ENCODE data around the gene NUDT17.

NUDT17 gene

GRCh38 chr1:145849356-145850160 is 4.1 kb downstream of the NUDT17 start:
- no peak for DNase-seq (ENCODE audit: low read depth)

- DNase-seq (ENCODE audit: low read depth) = no peak
These were observed 10.1 kb downstream of the NUDT17 start for GRCh38 chr1:145855426-145855948.

DNA sequence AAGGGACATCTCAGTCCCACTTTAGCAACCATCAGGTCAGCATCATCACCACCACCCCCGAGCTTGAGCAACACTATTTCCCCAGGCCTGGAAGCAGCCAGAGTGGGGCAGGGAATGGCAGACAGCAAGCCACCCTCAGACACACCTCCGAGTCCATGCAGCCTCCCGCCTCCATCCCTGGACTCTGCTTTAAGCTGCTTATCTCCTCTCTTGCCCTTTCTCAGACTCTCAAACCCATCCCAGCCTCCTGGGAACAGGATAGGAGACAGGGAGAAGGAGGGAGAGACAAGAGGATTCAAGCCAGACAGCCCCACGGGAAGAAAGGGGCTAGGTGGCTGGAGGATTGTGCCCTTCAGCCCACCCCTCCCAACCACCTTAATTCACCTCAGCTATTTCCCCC is 11.7 kb downstream of the NUDT17 start:
- no peak for DNase-seq (ENCODE audit: low read depth)

DNA sequence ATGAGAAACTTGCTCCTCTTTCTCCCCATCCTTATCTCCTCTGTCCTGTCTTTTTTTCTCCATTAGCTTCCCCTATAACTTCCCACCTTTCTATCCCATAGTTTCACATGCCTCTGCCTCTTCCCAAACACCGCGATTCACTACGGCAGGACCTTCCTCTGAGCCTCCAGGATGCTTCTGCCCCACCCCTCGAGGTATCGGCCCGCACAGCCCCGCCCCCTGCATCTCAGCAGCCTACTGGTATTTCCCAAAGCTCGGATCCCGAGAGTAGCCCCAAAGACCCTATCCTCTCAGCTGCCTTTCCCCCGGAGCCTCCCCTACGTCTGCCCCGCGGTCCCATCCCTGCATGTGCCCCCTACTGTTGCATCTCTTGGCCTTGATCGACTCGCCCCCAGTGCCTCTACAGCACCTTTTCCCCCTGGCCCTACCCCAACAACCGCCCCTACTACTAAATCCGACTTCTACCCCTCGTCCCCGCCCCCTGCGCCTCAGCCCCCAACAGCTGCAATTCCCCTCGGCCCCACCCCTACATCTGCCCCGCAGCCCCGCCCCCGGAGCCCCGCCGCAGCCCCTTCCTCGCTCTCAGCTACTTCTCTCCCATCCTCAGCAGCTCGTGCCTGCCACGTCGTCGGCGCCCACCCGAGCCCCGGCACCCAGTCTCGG is 12.9 kb downstream of the NUDT17 start:
- DNase-seq (ENCODE audit: low read depth) = no peak

DNA sequence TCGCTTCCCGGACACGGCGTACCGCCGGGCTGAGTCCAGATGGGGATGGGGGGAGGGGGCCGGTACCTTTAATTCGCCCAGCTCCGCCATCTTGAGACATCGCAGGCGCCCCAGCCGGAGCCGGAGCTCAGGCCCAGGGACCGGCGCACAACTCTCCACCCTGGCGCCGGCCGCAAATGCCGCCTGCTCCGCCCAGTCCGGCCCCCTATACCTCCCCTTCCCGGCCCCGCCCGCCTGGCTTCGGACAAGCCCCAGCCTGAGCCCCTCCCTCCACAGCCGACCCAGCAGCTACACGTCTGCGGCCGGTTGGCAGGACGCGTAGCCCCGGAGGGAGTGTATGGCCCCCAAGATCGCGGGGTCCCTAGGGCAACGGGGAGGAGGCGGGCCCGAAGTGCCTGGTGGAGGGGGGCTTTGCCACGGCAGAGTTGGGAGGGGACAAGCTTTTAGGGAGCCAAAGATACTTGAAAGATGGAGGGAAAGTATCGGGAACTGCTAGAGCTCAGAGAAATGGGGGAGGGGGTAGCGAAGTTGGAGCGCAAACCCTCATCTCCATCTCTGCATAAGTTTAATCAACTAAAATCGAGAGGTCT is 13.6 kb downstream of the NUDT17 start, which contains the start of gene PIAS3:
TSS of gene PIAS3 (minus strand) at position 181 of the 590 bp plus-strand sequence. CDS start at position 90, 91 bp downstream.
- DNase-seq (ENCODE audit: low read depth) = peak; percentile 74

- peak; percentile 55 for DNase-seq (ENCODE audit: low read depth)
These were observed 14.1 kb downstream of the NUDT17 start for GRCh38 chr1:145859491-145860023.

- no peak for DNase-seq (ENCODE audit: low read depth)
These were observed 18.0 kb downstream of the NUDT17 start for GRCh38 chr1:145863282-145864018.

DNA sequence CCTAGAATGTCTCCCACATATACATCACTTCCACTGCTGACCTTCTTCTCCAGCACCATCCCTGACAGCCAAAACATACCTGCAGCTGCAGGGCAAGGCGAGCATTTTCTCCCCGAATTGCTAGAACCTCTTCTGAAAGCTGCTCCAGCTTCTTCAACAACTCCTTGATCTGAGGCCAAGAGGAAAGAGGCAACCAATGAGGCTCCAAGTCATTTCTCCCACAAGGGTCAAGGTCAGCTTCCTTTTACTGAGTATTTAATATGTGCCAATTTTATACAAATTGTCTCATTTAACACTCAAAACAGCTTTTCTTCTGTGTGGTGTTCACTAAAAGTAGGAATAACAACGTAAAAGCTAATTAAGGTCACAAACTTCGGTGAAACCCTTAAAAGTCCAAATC is 22.8 kb downstream of the NUDT17 start:
- DNase-seq (ENCODE audit: low read depth) = no peak

DNA sequence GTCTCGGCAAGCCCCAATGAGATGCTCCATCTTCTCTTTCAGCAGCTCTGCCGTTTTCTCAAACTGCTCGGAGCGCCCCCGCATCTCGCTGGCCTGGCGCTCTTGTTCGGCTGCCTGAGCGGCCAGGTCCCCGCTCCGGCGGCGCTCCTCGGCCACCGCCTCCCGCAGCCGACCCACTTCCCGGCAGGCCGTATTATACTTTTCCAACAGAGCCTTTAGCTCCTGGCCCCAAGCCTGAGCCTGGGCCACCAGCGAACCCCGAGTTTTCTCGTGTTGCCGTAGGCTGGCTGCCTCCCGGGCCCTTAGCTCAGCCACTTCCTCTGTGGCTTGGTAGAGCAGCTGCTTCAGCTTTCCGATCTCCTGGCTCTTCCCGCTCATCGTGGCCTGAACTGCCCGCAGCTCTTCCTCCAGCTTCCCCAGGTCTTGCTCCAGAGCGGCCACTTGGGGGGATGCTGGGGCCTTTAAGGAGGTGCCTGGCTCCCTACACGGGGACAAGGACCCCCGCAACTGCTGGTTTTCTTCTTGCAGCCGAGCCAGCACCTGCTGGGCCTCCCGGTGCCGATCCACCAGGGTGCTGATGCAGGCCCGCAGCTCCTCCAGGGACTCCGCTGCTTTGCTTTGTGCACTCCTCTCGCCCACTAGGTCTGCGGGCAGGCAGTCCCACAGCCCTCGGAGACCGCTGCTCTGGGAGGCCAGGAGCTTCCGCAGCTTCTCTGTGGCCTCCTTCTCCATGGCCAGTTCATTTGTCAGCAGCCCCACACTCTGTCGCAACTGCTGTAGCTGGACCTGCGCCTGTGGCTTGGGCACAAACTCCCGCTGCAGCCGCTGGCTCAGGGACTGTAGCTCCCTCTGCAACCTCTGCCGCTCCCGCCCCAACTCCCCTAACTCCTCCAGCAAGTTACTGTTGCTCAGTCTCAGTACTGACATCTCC is 26.8 kb downstream of the NUDT17 start:
- DNase-seq (ENCODE audit: low read depth) = peak; percentile 16

GRCh38 chr1:145874646-145875045 is 29.2 kb downstream of the NUDT17 start:
- no peak for DNase-seq (ENCODE audit: low read depth)

DNA sequence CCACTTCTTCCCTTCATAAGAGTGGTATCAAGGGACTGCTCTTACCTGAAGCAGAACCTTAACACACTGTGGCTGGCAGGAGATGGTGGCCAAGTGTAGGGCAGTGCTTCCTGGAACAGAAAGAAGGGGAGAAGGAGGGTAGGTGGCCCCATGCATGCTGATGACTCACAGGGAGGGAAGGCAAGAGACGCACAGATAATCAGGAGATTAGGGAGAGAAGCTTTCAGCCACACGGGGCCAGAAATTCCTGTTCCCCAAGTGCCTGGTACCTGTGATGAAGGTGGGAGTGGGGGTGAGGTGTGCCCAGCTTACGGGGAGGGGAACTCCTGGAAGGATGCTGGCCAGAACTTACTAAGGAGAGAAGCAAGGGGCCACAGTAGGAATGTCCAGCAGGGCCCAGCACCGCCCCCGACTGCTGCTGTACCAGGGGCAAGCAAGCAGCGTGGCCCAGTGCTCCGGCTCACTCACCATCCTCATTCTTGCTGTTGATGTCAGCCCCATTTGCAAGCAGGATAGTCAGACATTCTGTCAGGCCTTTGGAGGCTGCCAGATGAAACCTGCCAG is 32.6 kb downstream of the NUDT17 start:
- no peak for DNase-seq (ENCODE audit: low read depth)

DNA sequence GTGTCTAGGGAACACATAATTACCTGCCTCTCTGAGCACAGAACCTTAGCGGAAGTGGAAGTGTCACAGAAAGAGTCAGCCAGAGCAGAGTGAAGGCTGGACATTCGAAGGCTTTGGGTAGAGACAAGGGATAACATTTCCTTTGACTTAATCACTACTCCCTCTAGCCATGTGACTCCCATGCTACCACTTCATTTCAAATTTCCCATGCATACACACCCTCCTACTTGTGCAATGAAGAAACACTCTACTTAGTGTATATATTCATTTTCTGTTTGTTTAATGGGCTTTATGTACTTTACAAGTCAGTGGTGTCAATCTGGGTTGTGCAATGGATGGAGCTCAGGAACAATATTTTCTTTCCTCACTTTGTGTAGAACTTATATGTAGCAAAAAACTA is 33.3 kb downstream of the NUDT17 start:
- DNase-seq (ENCODE audit: low read depth) = no peak

DNA sequence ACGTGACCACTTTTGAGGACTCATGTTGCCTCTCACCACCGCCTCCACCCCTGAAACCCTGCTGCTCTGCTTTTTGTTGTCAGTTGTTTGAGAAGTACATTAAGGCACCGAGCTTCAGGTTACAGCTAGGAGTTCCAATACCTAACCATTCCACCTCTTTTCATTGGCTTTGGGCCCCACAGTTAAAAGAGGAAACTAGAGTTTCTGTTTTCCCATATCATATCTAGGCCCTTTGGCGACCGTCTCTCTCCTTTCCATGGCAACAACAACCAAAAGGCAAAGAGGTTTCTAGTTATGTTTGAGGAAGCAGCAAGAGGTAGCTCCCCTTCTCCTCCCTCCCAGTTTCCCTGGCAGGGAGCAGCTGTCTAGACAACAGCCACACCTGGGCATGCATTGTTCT is 34.3 kb downstream of the NUDT17 start:
- no peak for DNase-seq (ENCODE audit: low read depth)

- DNase-seq (ENCODE audit: low read depth) = no peak
These were observed 39.2 kb downstream of the NUDT17 start for GRCh38 chr1:145884675-145885074.

GRCh38 chr1:145885738-145886287 is 40.4 kb downstream of the NUDT17 start, which contains the start of gene ANKRD35:
TSS of gene ANKRD35 (minus strand) at chr1:145885866. CDS start at chr1:145885758, 108 bp downstream.
- DNase-seq (ENCODE audit: low read depth) = peak; percentile 66

DNA sequence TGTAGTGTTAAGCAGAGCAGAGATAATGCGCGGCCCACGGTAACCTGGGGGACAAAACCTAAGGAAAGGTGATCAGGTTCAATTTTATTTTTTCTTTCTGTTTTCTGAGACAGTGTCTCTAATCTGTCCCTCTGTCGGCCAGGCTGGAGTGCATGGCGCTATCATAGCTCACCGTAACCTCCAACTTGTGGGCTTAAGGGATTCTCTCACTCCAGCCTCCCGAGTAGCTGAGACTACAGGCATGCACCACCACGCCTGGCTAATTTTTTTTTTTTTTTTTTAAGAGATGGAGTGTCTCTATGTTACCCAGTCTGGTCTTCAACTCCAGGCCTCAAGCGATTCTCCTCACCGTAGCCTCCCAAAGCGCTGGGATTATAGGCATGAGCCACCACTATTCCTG is 41.0 kb downstream of the NUDT17 start:
- DNase-seq (ENCODE audit: low read depth) = no peak

- no peak for DNase-seq (ENCODE audit: low read depth)
These were observed 41.4 kb downstream of the NUDT17 start for GRCh38 chr1:145886816-145887215.

DNA sequence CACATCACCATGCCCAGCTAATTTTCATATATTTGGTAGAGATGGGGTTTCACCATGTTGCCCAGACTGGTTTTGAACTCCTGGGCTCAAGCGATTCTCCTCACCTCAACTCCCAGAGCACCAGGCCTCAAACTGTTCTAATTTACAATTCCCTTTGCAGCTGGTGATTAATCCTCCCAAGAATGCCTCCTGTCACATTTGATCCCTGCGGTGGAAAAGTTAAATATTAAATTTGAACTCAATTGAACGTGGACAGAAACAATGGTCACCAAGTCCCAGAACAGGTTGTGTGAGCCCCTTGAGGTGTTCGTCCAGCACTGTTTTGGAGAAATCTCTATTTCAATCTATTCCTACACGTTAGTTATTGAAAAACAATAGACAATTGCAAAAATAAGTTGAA is 42.2 kb downstream of the NUDT17 start:
- no peak for DNase-seq (ENCODE audit: low read depth)

DNA sequence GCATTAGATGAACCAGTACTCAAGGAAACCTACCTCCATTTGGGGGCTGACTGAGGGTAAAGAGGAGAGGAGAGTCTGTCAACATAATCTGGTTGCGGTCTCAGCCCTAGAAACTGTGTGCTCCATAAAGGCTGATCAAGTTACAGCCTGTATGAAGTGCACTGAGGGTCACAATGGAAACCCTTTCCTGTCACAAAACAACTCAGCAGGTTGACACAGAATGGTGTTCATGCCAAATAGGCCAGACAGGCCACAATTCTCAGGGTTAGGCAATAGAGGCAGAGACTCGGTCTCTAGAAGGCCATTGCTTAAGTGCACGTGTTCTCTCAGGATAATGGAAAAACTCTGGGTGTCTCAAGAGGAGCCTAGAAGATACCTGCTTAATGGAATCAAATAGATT is 44.3 kb downstream of the NUDT17 start:
- no peak for DNase-seq (ENCODE audit: low read depth)

DNA sequence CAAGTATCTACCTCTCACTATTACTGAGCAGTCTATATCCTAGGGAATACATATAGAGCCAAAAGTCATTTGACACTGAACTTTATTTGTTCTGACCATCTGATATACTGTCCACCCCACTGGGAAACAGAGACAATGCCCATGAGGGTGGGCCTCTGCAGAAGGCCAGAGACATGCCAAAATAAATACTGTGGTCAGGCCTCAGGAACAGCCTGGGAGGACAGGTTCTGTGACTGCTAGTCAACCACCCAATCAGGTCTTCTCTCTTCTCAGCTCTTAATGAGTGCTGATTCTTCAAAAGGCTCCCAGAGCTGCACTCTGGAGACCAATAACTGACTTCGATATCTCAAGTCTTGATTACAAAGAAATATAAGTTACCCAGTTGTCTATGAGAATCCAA is 45.7 kb downstream of the NUDT17 start:
- no peak for DNase-seq (ENCODE audit: low read depth)
